ENCODE data around the gene CHD2. TPM values are rescaled to one million over a fixed set of nuclear protein-coding genes. Genes with fewer than 3 reads are reported as not detected.
"Not testable (repeated sequence)": the region's sequence is repeated elsewhere in the genome, so short reads cannot be mapped to it uniquely, and the experiment has no call there.

Gene CHD2
- total RNA-seq, 1 experiment from 2014 or later: 85.0 TPM

GRCh38 chr15:92915766-92916435, 15.8 kb downstream of the CHD2 start:
- H3K27me3 ChIP-seq (replicated peaks; ENCODE audit: control insufficient read depth, insufficient read depth, low read length): no peaks in the 10 kb centered on the region
- intact Hi-C loops (cut with micrococcal nuclease; ENCODE audit: unreplicated experiment): no loop called here
- H3K27me3 Mint-ChIP-seq (ENCODE audit: insufficient read depth, unreplicated experiment): no peaks in the 10 kb centered on the region
- no peak for TF ChIP-seq CTCF (IDR thresholded peaks at IDR 0.05; ENCODE audit: insufficient read depth in 1 of 2, low read depth in 1 of 2, low read length in 1 of 2, severe bottlenecking in 1 of 2, unreplicated experiment in 1 of 2)
- no peaks in the 10 kb centered on the region for H3K36me3 ChIP-seq (ENCODE audit: control insufficient read depth, insufficient read depth, low read length)
- no TSS peak for BruUV-seq (replicated peaks)
- DNase-seq: no peak
- H3K27ac Mint-ChIP-seq (ENCODE audit: unreplicated experiment): peak overlapping the region; percentile 88
- ChIA-PET CTCF (no interaction called here), POLR2A (interaction anchor here (0.7 to 1.1 kb wide), 2 partner anchors 16 to 33 kb away, joined by 3 read pairs; partner anchors contain the start of gene CHD2)
- H3K4me1 Mint-ChIP-seq (ENCODE audit: low read depth, unreplicated experiment): peaks cover 46% of the 10 kb centered on the region
- H3K9me3 ChIP-seq: no peaks in the 10 kb centered on the region
- H3K4me1 ChIP-seq: peaks cover 82% of the 10 kb centered on the region
- H3K36me3 Mint-ChIP-seq (ENCODE audit: insufficient read depth, unreplicated experiment): peaks cover 90% of the 10 kb centered on the region
- no peak overlapping the region for H3K4me3 ChIP-seq (ENCODE audit: low read depth, low read length)
- peak overlapping the region; percentile 9 for H3K4me3 Mint-ChIP-seq (ENCODE audit: unreplicated experiment)
- H3K9me3 Mint-ChIP-seq (ENCODE audit: unreplicated experiment): no peaks in the 10 kb centered on the region

GRCh38 chr15:92917598-92918407, 17.7 kb downstream of the CHD2 start:
- Histone ChIP-seq H3K4me1 (peaks cover 72% of the 10 kb centered on the region), H3K4me3 (ENCODE audit: low read depth, low read length) (peak overlapping the region; percentile 10; the same call in 1 of the 2 replicates), H3K27me3 (replicated peaks; ENCODE audit: control insufficient read depth, insufficient read depth, low read length) (no peaks in the 10 kb centered on the region), H3K9me3 (no peaks in the 10 kb centered on the region), H3K36me3 (ENCODE audit: control insufficient read depth, insufficient read depth, low read length) (no peaks in the 10 kb centered on the region)
- Mint-ChIP-seq H3K36me3 (ENCODE audit: insufficient read depth, unreplicated experiment) (peaks cover 89% of the 10 kb centered on the region), H3K27me3 (ENCODE audit: insufficient read depth, unreplicated experiment) (no peaks in the 10 kb centered on the region), H3K27ac (ENCODE audit: unreplicated experiment) (peak overlapping the region; percentile 88), H3K4me1 (ENCODE audit: low read depth, unreplicated experiment) (peaks cover 46% of the 10 kb centered on the region), H3K4me3 (ENCODE audit: unreplicated experiment) (peak overlapping the region; percentile 78), H3K9me3 (ENCODE audit: unreplicated experiment) (no peaks in the 10 kb centered on the region)
- intact Hi-C loops (cut with micrococcal nuclease; ENCODE audit: unreplicated experiment): loop anchor here (1.0 kb wide), 6 partner anchors 14 to 173 kb away; no protein-coding TSS in a partner anchor
- peak; percentile 92 for DNase-seq
- peak; percentile 64 to 78 for TF ChIP-seq CTCF (IDR thresholded peaks at IDR 0.05; ENCODE audit: insufficient read depth in 1 of 2, low read depth in 1 of 2, low read length in 1 of 2, severe bottlenecking in 1 of 2, unreplicated experiment in 1 of 2)
- ChIA-PET POLR2A (interaction anchor here (0.6 to 1.8 kb wide), 8 partner anchors 9 to 122 kb away, joined by 3 to 19 read pairs (median 4); partner anchors contain the start of gene CHD2), CTCF (interaction anchor here (0.9 to 1.6 kb wide), 6 partner anchors 18 to 121 kb away, joined by 3 to 17 read pairs (median 4); partner anchors contain the start of gene CHD2)
- TSS peak; percentile 84 for BruUV-seq (replicated peaks)

- H3K36me3 ChIP-seq (ENCODE audit: control insufficient read depth, insufficient read depth, low read length); H3K4me3 Mint-ChIP-seq (ENCODE audit: unreplicated experiment); H3K9me3 Mint-ChIP-seq (ENCODE audit: unreplicated experiment); H3K4me3 ChIP-seq (ENCODE audit: low read depth, low read length); BruUV-seq (replicated peaks); H3K27me3 Mint-ChIP-seq (ENCODE audit: insufficient read depth, unreplicated experiment); H3K9me3 ChIP-seq; CTCF ChIA-PET; H3K27me3 ChIP-seq (replicated peaks; ENCODE audit: control insufficient read depth, insufficient read depth, low read length); DNase-seq; POLR2A ChIA-PET; H3K27ac Mint-ChIP-seq (ENCODE audit: unreplicated experiment): not testable (repeated sequence)
- intact Hi-C loops (cut with micrococcal nuclease; ENCODE audit: unreplicated experiment): loop anchor here (1.0 kb wide), 5 partner anchors 15 to 174 kb away; no protein-coding TSS in a partner anchor
- peaks cover 61% of the 10 kb centered on the region for H3K4me1 ChIP-seq
- H3K4me1 Mint-ChIP-seq (ENCODE audit: low read depth, unreplicated experiment): peaks cover 41% of the 10 kb centered on the region
- H3K36me3 Mint-ChIP-seq (ENCODE audit: insufficient read depth, unreplicated experiment): peaks cover 88% of the 10 kb centered on the region
Measured at GRCh38 chr15:92918881-92919280, 18.8 kb downstream of the CHD2 start.

All from Caco-2 (cell line).